ENCODE results near the gene NTF3. TPM values are rescaled to one million over a fixed set of nuclear protein-coding genes. Genes with fewer than 3 reads are reported as not detected.
A peak's percentile ranks its signal among the peaks of the same experiment; 100 is the strongest.

Gene NTF3
- total RNA-seq, 4 donors from 2014 or later, result 0.69 to 9.8 (median 2.5) TPM

GRCh38 chr12:5511644-5512600, 80.0 kb downstream of the NTF3 start:
- WGBS, 2 donors (ENCODE audit: low coverage in 1 of 2), result 4 to 16% methylated on average over 7 to 25 of the region's 36 CpGs
- Histone ChIP-seq H3K4me1 (peaks cover 0 to 23% (median 13%) of the 10 kb centered on the region in 3 donors), H3K36me3 (no peaks in the 10 kb centered on the region), H3K9me3 (no peaks in the 10 kb centered on the region), H3K27me3 (peaks cover 10% of the 10 kb centered on the region), H3K27ac (no peak overlapping the region), H3K4me3 (no peak overlapping the region)
- no peak for ATAC-seq
- TF ChIP-seq CTCF (IDR thresholded peaks at IDR 0.05) (peak in 2 of 4 experiments; percentile 34 to 56), POLR2AphosphoS5 (IDR thresholded peaks at IDR 0.05) (no peak), EP300 (IDR thresholded peaks at IDR 0.05) (no peak)

- Histone ChIP-seq H3K36me3 (no peaks in the 10 kb centered on the region), H3K9me3 (no peaks in the 10 kb centered on the region), H3K4me1 (peaks cover 0 to 23% (median 13%) of the 10 kb centered on the region in 3 donors), H3K4me3 (no peak overlapping the region), H3K27ac (no peak overlapping the region), H3K27me3 (peaks cover 10% of the 10 kb centered on the region)
- TF ChIP-seq POLR2A (IDR thresholded peaks at IDR 0.05) (no peak), EP300 (IDR thresholded peaks at IDR 0.05) (no peak), CTCF (IDR thresholded peaks at IDR 0.05) (no peak), POLR2AphosphoS5 (IDR thresholded peaks at IDR 0.05) (no peak)
- WGBS, 2 donors (ENCODE audit: low coverage in 1 of 2), result 38% methylated on average over 7 of the region's 7 CpGs; no CpG with 5 or more reads in 1 of the 2 donors
- ATAC-seq, result no peak
These were observed 80.7 kb downstream of the NTF3 start for GRCh38 chr12:5512601-5512970.

- Histone ChIP-seq H3K27ac (no peak overlapping the region), H3K27me3 (peaks cover 10% of the 10 kb centered on the region), H3K4me1 (peaks cover 0 to 23% (median 13%) of the 10 kb centered on the region in 3 donors), H3K4me3 (no peak overlapping the region), H3K36me3 (no peaks in the 10 kb centered on the region), H3K9me3 (no peaks in the 10 kb centered on the region)
- 83 to 100% methylated on average over 1 of the region's 4 CpGs for WGBS, 2 donors (ENCODE audit: low coverage in 1 of 2)
- TF ChIP-seq CTCF (IDR thresholded peaks at IDR 0.05) (no peak), EP300 (IDR thresholded peaks at IDR 0.05) (no peak), POLR2A (IDR thresholded peaks at IDR 0.05) (no peak), POLR2AphosphoS5 (IDR thresholded peaks at IDR 0.05) (no peak)
- ATAC-seq, result no peak
These were observed 81.5 kb downstream of the NTF3 start for GRCh38 chr12:5513406-5513805.

- no peaks in the 10 kb centered on the region for H3K36me3 ChIP-seq
- no peak for ATAC-seq
- TF ChIP-seq CTCF (IDR thresholded peaks at IDR 0.05), result no peak
- TF ChIP-seq EP300 (IDR thresholded peaks at IDR 0.05), result no peak
- no peak for TF ChIP-seq POLR2A (IDR thresholded peaks at IDR 0.05)
- TF ChIP-seq POLR2AphosphoS5 (IDR thresholded peaks at IDR 0.05), result no peak
- no peak overlapping the region for H3K4me3 ChIP-seq
- H3K27ac ChIP-seq, result no peak overlapping the region
- H3K9me3 ChIP-seq, result no peaks in the 10 kb centered on the region
- H3K4me1 ChIP-seq, result peaks cover 0 to 23% (median 13%) of the 10 kb centered on the region in 3 donors
- peaks cover 10% of the 10 kb centered on the region for H3K27me3 ChIP-seq
- WGBS, 2 donors (ENCODE audit: low coverage in 1 of 2), result 94 to 100% methylated on average over 1 to 2 of the region's 6 CpGs
These were observed 82.1 kb downstream of the NTF3 start for GRCh38 chr12:5514016-5514415.

- TF ChIP-seq CTCF (IDR thresholded peaks at IDR 0.05) (no peak), POLR2A (IDR thresholded peaks at IDR 0.05) (no peak), EP300 (IDR thresholded peaks at IDR 0.05) (no peak), POLR2AphosphoS5 (IDR thresholded peaks at IDR 0.05) (no peak)
- H3K4me1 ChIP-seq, result peaks cover 0 to 23% (median 13%) of the 10 kb centered on the region in 3 donors
- H3K27me3 ChIP-seq, result peaks cover 10% of the 10 kb centered on the region
- ATAC-seq, result no peak
- H3K9me3 ChIP-seq, result no peaks in the 10 kb centered on the region
- no peak overlapping the region for H3K4me3 ChIP-seq
- H3K36me3 ChIP-seq, result no peaks in the 10 kb centered on the region
- 89% methylated on average over 4 of the region's 4 CpGs; no CpG with 5 or more reads in 1 of the 2 donors for WGBS, 2 donors (ENCODE audit: low coverage in 1 of 2)
- H3K27ac ChIP-seq, result no peak overlapping the region
These were observed 82.6 kb downstream of the NTF3 start for GRCh38 chr12:5514545-5514944.
